SK-N-SH treated with all-trans-retinoic acid at 6 μM for 48 hours (cell line): ENCODE measurements around the gene IFT172.

ENCODE experiments used
- ATAC-seq: fragments of 200-7000 bp; cut with Tn5 transposase; 3 replicates; pipeline ENCODE4 v1.9.1; 2020; ENCODE audit warnings: mild to moderate bottlenecking, moderate library complexity
- ARNTL ChIP-seq: fragments of 450-650 bp; formaldehyde crosslinking; IDR thresholded peaks from 2 replicates; pipeline ENCODE4 v1.5.0; 2020; ENCODE audit warnings: low read depth, mild to moderate bottlenecking, moderate library complexity, borderline replicate concordance
- BACH2 ChIP-seq: fragments of 250-450 bp; sonication (Bioruptor Pico); IDR thresholded peaks from 2 replicates; pipeline ENCODE4 v1.9.0; 2021; ENCODE audit warnings: mild to moderate bottlenecking, borderline replicate concordance
- CSDC2 ChIP-seq: fragments of 250-450 bp; sonication (Bioruptor Pico); IDR thresholded peaks from 2 replicates; pipeline ENCODE4 v1.5.0; 2020; ENCODE audit warnings: mild to moderate bottlenecking, moderate library complexity
- ESRRG ChIP-seq: fragments of 250-450 bp; sonication (Bioruptor Pico); IDR thresholded peaks from 2 replicates; pipeline ENCODE4 v1.6.1; 2021; ENCODE audit warnings: mild to moderate bottlenecking
- GLIS3 ChIP-seq: fragments of 250-450 bp; sonication (Bioruptor Pico); IDR thresholded peaks from 2 replicates; pipeline ENCODE4 v1.5.0; 2020; ENCODE audit warnings: mild to moderate bottlenecking, moderate library complexity
- ISL1 ChIP-seq: fragments of 250-450 bp; sonication (Bioruptor Pico); IDR thresholded peaks from 2 replicates; pipeline ENCODE4 v2.1.2; 2022; ENCODE audit warnings: mild to moderate bottlenecking, moderate library complexity
- OSR1 ChIP-seq: fragments of 250-450 bp; sonication (Bioruptor Pico); IDR thresholded peaks from 2 replicates; pipeline ENCODE4 v1.8.0; 2022; ENCODE audit warnings: moderate library complexity, mild to moderate bottlenecking, inconsistent platforms
- PPARA ChIP-seq: fragments of 250-450 bp; sonication (Bioruptor Pico); IDR thresholded peaks from 2 replicates; pipeline ENCODE4 v1.5.0; 2020; ENCODE audit warnings: mild to moderate bottlenecking, borderline replicate concordance
- RARB ChIP-seq: fragments of 250-450 bp; sonication (Bioruptor Pico); IDR thresholded peaks from 2 replicates; pipeline ENCODE4 v1.8.0; 2021; ENCODE audit warnings: mild to moderate bottlenecking, moderate library complexity
- SNAI2 ChIP-seq: fragments of 250-450 bp; sonication (Bioruptor Pico); IDR thresholded peaks from 2 replicates; pipeline ENCODE4 v1.5.0; 2020; ENCODE audit warnings: mild to moderate bottlenecking, moderate library complexity
- TCF4 ChIP-seq: fragments of 250-450 bp; sonication (Bioruptor Pico); IDR thresholded peaks from 2 replicates; pipeline ENCODE4 v1.8.0; 2021; ENCODE audit warnings: mild to moderate bottlenecking, moderate library complexity, borderline replicate concordance
- TOX ChIP-seq: fragments of 250-450 bp; sonication (Bioruptor Pico); IDR thresholded peaks from 2 replicates; pipeline ENCODE4 v1.8.0; 2021; ENCODE audit warnings: mild to moderate bottlenecking, moderate library complexity, borderline replicate concordance
- ZC3H10 ChIP-seq: fragments of 250-450 bp; sonication (Bioruptor Pico); IDR thresholded peaks from 2 replicates; pipeline ENCODE4 v1.5.1; 2021; ENCODE audit warnings: mild to moderate bottlenecking, moderate library complexity
- ZFP3 ChIP-seq: fragments of 250-450 bp; sonication (Bioruptor Pico); IDR thresholded peaks from 2 replicates; pipeline ENCODE4 v1.5.0; 2020; ENCODE audit warnings: mild to moderate bottlenecking, moderate library complexity
- ZFP30 ChIP-seq: fragments of 450-650 bp; formaldehyde crosslinking; IDR thresholded peaks from 2 replicates; pipeline ENCODE4 v1.5.0; 2022; ENCODE audit warnings: mild to moderate bottlenecking, moderate library complexity
- ZNF565 ChIP-seq: fragments of 450-650 bp; formaldehyde crosslinking; conservative IDR thresholded peaks from 2 replicates; pipeline ENCODE4 v1.5.0; 2020; ENCODE audit warnings: low read depth, mild to moderate bottlenecking, moderate library complexity
- ZNF70 ChIP-seq: fragments of 450-650 bp; formaldehyde crosslinking; IDR thresholded peaks from 2 replicates; pipeline ENCODE4 v1.5.0; 2020; ENCODE audit warnings: mild to moderate bottlenecking, moderate library complexity
- ZNF8 ChIP-seq: fragments of 450-650 bp; formaldehyde crosslinking; IDR thresholded peaks from 2 replicates; pipeline ENCODE4 v1.5.0; 2020; ENCODE audit warnings: mild to moderate bottlenecking, moderate library complexity
- TF ChIP-seq, protein P1 (sequence below): fragments of 250-450 bp; sonication (Bioruptor Pico); IDR thresholded peaks from 2 replicates; pipeline ENCODE4 v1.5.1; 2021; ENCODE audit warnings: mild to moderate bottlenecking, moderate library complexity
- TF ChIP-seq, protein P2 (sequence below): fragments of 250-450 bp; sonication (Bioruptor Pico); IDR thresholded peaks from 2 replicates; pipeline ENCODE4 v1.8.0; 2021; ENCODE audit warnings: low read depth, mild to moderate bottlenecking, moderate library complexity, borderline replicate concordance
- TF ChIP-seq, protein P3 (sequence below): fragments of 250-450 bp; sonication (Bioruptor Pico); IDR thresholded peaks from 2 replicates; pipeline ENCODE4 v1.5.0; 2020; ENCODE audit warnings: mild to moderate bottlenecking, moderate library complexity
- TF ChIP-seq, protein P4 (sequence below): fragments of 250-450 bp; sonication (Bioruptor Pico); IDR thresholded peaks from 2 replicates; pipeline ENCODE4 v1.8.0; 2020; ENCODE audit warnings: mild to moderate bottlenecking, moderate library complexity, borderline replicate concordance

The IFT172 gene

DNA sequence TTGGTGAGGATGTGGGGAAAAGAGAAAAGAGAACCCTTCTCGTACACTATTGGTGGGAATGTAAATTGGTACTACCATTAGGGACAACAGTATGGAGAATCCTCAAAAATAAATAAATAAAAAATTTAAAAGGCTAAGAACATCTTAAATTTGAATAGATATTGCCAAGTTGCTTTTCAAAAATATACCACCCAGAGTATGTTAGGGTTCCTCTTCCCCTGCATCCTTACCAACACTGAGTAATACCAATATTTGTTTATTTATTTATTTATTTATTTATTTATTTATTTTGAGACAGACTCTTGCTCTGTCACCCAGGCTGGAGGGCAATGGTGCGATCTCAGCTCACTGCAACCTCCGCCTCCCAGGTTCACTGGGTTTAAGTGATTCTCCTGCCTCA lies 66.6 kb downstream of the IFT172 start:
- ATAC-seq, result no peak
- TF ChIP-seq CSDC2 (CRISPR knock-in tag), result no peak
- no peak for TF ChIP-seq TCF4
- TF ChIP-seq, protein P1, sequence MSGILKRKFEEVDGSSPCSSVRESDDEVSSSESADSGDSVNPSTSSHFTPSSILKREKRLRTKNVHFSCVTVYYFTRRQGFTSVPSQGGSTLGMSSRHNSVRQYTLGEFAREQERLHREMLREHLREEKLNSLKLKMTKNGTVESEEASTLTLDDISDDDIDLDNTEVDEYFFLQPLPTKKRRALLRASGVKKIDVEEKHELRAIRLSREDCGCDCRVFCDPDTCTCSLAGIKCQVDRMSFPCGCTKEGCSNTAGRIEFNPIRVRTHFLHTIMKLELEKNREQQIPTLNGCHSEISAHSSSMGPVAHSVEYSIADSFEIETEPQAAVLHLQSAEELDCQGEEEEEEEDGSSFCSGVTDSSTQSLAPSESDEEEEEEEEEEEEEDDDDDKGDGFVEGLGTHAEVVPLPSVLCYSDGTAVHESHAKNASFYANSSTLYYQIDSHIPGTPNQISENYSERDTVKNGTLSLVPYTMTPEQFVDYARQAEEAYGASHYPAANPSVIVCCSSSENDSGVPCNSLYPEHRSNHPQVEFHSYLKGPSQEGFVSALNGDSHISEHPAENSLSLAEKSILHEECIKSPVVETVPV (CRISPR knock-in tag), result no peak
- TF ChIP-seq ZFP30 (CRISPR knock-in tag), result no peak
- no peak for TF ChIP-seq GLIS3 (CRISPR knock-in tag)
- TF ChIP-seq ZNF565, result no peak
- TF ChIP-seq ARNTL (CRISPR knock-in tag), result no peak
- no peak for TF ChIP-seq PPARA (CRISPR knock-in tag)
- TF ChIP-seq, all 23 proteins: peak for 0

GRCh38 chr2:27421660-27422250 lies 67.8 kb downstream of the IFT172 start:
- ATAC-seq, result no peak
- TF ChIP-seq PPARA (CRISPR knock-in tag), result no peak
- TF ChIP-seq SNAI2, result no peak
- TF ChIP-seq, protein P1 (CRISPR knock-in tag), result no peak
- no peak for TF ChIP-seq ZFP3
- TF ChIP-seq ARNTL (CRISPR knock-in tag), result no peak
- TF ChIP-seq, protein P2, sequence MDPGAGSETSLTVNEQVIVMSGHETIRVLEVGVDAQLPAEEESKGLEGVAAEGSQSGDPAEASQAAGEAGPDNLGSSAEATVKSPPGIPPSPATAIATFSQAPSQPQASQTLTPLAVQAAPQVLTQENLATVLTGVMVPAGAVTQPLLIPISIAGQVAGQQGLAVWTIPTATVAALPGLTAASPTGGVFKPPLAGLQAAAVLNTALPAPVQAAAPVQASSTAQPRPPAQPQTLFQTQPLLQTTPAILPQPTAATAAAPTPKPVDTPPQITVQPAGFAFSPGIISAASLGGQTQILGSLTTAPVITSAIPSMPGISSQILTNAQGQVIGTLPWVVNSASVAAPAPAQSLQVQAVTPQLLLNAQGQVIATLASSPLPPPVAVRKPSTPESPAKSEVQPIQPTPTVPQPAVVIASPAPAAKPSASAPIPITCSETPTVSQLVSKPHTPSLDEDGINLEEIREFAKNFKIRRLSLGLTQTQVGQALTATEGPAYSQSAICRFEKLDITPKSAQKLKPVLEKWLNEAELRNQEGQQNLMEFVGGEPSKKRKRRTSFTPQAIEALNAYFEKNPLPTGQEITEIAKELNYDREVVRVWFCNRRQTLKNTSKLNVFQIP, result no peak
- no peak for TF ChIP-seq TOX (CRISPR knock-in tag)
- no peak for TF ChIP-seq ZFP30 (CRISPR knock-in tag)
- no peak for TF ChIP-seq ZNF565
- TF ChIP-seq, protein P3, sequence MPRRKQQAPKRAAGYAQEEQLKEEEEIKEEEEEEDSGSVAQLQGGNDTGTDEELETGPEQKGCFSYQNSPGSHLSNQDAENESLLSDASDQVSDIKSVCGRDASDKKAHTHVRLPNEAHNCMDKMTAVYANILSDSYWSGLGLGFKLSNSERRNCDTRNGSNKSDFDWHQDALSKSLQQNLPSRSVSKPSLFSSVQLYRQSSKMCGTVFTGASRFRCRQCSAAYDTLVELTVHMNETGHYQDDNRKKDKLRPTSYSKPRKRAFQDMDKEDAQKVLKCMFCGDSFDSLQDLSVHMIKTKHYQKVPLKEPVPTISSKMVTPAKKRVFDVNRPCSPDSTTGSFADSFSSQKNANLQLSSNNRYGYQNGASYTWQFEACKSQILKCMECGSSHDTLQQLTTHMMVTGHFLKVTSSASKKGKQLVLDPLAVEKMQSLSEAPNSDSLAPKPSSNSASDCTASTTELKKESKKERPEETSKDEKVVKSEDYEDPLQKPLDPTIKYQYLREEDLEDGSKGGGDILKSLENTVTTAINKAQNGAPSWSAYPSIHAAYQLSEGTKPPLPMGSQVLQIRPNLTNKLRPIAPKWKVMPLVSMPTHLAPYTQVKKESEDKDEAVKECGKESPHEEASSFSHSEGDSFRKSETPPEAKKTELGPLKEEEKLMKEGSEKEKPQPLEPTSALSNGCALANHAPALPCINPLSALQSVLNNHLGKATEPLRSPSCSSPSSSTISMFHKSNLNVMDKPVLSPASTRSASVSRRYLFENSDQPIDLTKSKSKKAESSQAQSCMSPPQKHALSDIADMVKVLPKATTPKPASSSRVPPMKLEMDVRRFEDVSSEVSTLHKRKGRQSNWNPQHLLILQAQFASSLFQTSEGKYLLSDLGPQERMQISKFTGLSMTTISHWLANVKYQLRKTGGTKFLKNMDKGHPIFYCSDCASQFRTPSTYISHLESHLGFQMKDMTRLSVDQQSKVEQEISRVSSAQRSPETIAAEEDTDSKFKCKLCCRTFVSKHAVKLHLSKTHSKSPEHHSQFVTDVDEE, result no peak
- TF ChIP-seq ZNF8 (CRISPR knock-in tag), result no peak
- no peak for TF ChIP-seq TCF4
- no peak for TF ChIP-seq CSDC2 (CRISPR knock-in tag)
- TF ChIP-seq, protein P4, sequence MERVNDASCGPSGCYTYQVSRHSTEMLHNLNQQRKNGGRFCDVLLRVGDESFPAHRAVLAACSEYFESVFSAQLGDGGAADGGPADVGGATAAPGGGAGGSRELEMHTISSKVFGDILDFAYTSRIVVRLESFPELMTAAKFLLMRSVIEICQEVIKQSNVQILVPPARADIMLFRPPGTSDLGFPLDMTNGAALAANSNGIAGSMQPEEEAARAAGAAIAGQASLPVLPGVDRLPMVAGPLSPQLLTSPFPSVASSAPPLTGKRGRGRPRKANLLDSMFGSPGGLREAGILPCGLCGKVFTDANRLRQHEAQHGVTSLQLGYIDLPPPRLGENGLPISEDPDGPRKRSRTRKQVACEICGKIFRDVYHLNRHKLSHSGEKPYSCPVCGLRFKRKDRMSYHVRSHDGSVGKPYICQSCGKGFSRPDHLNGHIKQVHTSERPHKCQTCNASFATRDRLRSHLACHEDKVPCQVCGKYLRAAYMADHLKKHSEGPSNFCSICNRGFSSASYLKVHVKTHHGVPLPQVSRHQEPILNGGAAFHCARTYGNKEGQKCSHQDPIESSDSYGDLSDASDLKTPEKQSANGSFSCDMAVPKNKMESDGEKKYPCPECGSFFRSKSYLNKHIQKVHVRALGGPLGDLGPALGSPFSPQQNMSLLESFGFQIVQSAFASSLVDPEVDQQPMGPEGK, result no peak
- no peak for TF ChIP-seq ZNF70 (CRISPR knock-in tag)

DNA sequence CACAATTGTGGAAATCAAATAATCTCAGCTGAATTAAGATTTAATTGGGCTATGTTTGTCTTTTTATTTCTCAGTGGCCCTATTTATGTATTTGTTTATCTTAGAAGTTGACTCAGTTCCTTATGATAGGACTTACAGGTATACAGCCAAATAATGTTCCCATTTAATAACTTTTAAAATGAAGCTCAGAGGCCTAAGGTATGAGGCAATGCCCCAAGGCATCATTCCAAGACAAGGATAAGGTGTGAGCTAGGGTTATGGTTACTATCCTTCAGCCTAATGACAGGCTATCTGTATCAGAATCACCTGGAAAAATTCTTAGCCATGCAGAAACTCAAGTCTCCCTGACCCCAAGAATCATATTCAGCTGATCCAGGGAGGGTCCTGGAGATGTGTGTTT lies 68.5 kb downstream of the IFT172 start:
- ATAC-seq, result no peak
- TF ChIP-seq, protein P4, result no peak
- TF ChIP-seq BACH2 (CRISPR knock-in tag), result no peak
- TF ChIP-seq ZFP30 (CRISPR knock-in tag), result no peak
- no peak for TF ChIP-seq ZFP3
- TF ChIP-seq, protein P2, result no peak
- no peak for TF ChIP-seq ZNF565
- TF ChIP-seq OSR1 (CRISPR knock-in tag), result no peak
- no peak for TF ChIP-seq CSDC2 (CRISPR knock-in tag)
- TF ChIP-seq, protein P1 (CRISPR knock-in tag), result no peak
- no peak for TF ChIP-seq SNAI2
- no peak for TF ChIP-seq RARB (CRISPR knock-in tag)
- TF ChIP-seq ARNTL (CRISPR knock-in tag), result no peak
- TF ChIP-seq ISL1 (CRISPR knock-in tag), result no peak
- no peak for TF ChIP-seq ESRRG
- TF ChIP-seq ZC3H10 (CRISPR knock-in tag), result no peak
